Activated T-cell treated with anti-CD3 and anti-CD28 coated beads, Interleukin-2, amount 50 U/mL, for 48 hours (primary cell): ENCODE results near the gene ZNF774.
A peak's percentile ranks its signal among the peaks of the same experiment; 100 is the strongest.
"Not testable (repeated sequence)": the region's sequence is repeated elsewhere in the genome, so short reads cannot be mapped to it uniquely, and the experiment has no call there.

Experiments
- DNase-seq, 2 experiments: peaks; one replicate each; pipeline ENCODE4 v3.0.0-alpha.2; 2020

Gene ZNF774

DNA sequence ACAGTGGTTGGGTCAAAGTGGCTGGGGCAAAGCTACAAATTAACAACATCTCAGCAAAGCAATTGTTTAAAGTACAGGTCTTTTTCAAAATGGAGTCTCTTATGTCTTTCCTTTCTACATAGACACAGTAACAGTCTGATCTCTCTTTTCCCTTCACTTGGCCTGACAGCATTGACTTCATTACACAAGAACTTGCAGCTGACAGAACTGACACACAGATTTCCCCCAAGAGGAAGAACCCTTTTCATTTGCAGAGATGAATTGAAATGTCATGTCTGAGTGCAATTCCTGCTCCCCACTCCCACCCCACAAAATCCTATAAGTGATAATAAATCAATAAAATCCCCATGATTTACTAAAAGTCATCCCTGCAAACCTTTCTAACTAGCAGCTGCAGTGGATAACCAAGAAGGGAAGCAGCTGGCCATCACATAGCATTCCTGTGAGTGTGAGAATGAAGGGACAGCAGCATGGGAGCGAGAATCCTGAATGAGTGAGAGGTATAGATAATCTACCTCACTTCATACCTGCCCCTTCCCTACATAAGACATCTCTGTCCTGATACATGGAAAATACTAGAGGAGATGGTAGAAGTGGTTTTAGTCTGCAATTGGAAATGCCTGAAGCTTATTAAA, 4.5 kb upstream of the ZNF774 start:
- not testable (repeated sequence) for DNase-seq

DNA sequence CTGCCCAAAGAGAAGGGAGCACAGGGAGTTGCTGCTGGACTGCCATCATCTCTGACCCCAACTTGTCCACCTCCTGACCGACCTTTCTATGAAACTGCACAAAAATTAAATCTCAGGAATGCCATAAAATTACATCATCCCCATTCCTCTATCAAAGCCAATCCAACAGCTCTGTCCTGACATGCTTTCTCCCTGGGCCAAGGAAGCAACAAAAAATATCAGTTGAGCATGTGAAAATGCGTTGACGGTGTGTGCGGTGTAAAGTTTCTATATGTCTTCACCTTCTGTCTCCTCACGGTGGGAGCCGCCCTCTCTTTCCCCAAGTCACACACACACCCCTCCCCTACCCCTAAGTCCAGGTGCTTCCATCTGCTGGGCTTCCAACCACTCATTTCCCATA, 3.6 kb upstream of the ZNF774 start:
- DNase-seq = no peak

GRCh38 chr15:90349072-90349471, 3.0 kb upstream of the ZNF774 start:
- DNase-seq = no peak

DNA sequence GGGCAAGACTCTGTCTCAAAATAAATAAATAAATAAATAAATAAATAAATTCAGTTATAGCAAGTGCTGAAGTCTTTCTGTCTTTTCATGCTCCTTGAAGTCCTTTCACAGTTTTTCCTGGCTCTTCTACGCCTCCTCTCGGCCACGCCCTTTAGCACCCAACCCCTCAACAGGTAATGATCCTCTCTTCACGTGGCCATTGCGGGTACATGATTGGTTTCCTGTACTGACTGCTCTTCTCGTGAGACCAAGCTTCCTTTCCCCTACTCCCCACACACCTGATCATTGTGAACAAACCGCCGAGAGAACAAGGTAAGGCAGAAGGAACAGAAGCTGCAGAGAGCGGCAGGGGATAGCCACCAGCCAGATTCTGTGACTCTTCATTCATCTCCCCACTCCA, 2.3 kb upstream of the ZNF774 start:
- no peak for DNase-seq

DNA sequence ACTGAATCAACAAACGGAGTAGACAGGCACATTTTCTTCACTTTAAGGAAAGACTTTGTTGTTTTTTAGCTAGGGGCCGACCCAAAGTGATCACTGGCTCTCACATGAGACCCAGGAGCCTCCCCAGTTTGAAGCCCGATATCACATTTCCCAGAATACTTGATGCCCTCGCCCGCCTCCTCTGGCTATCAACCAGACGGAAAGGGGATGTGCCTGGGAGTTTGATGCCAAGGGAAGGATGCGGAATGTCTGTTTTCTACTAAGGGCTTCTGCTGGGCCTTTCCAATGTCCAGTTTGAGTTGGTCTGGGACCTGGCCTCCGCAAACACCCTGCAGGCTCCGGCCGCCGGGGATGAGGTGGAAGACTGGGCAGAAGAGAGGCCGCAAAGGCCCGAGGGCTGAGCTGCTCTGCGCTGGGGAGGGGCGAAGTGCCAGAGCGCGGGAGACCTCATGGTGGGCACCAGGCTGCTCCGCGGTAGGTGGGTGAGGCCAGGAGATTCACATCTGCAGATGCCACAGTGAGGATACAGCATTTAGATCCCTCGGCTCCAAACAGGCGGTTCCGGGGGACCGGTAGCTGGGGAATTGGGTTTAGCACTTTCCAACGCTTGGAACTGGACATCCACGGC, 491 bp upstream of the ZNF774 start:
- no peak for DNase-seq

GRCh38 chr15:90354986-90355385, 2.9 kb downstream of the ZNF774 start:
- DNase-seq = no peak

DNA sequence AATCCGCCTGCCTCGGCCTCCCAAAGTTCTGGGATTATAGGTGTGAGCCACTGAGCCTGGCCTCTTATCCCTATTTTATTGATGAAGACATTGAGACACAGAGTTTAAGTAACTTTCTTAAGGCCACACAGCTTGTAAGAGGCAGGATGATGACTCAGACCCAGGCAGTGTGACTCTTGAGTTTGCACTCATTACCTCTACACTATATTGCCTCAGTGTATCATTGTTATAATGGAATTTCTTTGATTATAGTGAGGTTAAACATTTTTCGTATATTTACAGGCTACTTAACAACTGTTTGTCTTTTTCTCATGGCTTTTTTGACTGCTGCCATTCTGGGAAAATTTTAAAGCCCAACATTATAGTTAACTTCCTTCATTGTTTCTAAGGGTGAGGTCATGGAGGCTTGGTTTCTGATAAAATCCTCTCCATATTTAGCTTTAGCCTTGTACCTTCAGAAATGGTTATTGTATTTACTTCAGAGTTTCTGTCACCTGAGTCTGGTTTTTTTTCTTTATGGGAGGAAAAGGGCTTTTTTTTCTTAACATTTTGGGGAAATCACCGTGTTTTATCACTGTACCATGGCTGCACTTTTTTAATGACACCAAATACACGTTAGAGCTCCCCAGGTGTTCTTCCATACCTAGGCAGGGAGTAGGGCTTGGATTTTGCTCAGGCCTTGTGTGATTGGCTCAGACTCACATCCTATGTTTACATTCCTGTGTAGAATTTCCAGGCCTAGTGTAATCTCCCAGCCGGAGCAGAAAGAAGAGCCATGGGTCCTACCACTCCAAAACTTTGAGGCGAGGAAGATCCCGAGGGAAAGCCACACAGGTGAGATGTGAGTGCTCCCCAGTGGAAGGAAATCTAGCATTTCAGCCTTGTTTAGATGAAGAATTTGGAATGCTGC, 6.3 kb downstream of the ZNF774 start:
- no peak for DNase-seq

DNA sequence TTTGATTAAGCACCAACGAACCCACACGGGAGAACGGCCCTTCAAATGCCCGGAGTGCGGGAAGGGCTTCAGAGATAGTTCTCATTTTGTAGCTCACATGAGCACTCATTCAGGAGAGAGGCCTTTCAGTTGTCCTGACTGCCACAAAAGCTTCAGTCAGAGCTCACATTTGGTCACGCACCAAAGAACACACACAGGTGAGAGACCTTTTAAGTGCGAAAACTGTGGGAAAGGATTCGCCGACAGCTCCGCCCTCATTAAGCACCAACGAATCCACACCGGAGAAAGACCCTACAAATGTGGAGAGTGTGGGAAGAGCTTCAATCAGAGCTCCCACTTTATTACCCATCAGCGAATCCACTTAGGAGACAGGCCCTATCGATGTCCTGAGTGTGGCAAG, 8.7 kb downstream of the ZNF774 start:
- no peak for DNase-seq

DNA sequence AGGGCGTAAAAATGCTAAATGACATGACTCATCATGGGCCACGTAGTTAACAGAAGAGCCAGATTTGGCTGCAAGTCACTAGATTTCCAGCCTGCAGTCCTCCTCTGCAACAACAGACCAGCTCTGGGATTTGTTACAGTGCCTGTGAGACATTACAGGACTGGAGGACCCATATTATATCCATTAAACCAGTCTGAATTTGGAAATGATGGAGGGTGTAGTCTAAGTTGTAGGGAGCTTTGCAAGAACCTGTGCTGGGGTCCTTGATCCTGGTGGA, 10.8 kb downstream of the ZNF774 start:
- DNase-seq = no peak

DNA sequence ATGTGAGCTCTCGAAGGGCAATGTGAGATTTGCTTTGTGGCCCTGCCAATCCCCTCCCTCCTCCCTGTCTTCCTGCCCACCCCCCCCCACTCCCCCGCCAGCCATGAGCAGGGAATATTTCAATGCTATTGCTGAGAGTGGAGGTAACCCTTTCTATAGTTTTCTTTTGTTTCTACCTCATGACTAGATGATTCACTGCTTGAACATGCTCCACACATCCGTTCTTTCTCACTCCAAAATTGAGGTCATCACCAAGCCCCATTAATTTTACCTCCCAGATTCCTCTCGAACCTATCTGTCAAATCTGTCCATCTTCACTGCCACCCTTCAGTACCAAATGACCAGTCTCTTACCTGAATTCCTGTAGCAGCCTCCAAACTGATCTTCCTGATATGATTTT, 12.2 kb downstream of the ZNF774 start:
- no peak for DNase-seq

DNA sequence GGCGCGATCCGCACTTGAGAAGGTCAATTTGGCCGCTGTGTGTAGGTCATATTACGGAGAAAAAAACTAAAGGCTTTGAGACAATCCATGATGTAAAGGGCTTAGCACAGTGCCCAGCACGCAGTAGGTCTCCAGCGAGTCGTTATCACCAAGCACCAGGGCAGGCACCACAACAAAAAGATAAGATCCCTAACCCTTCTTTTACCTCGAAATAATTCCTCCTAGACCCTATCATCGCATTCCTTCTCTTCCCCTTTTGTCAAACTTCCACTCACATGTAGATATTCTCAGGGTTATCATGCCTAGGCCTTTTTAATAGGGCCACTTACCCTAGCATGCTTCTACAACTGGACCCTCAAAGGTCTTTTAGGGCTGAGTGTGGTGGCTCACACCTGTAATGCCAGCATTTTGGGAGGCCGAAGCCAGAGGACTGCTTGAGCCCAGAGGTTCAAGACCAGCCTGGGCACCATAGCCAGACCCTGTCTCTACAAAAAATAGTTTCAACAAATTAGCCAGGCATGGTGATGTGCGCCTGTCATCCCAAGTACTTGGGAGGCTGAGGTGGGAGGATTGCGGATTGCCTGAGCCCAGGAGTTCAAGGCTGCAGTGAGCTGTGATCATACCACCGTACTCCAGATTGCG, 13.5 kb downstream of the ZNF774 start:
- no peak for DNase-seq

- DNase-seq = no peak
These were observed 15.5 kb downstream of the ZNF774 start for GRCh38 chr15:90367576-90367975.

- no peak for DNase-seq
These were observed 23.0 kb downstream of the ZNF774 start for GRCh38 chr15:90375071-90375470.

- DNase-seq = peak; percentile 60 to 66
These were observed 24.7 kb downstream of the ZNF774 start for GRCh38 chr15:90376789-90377188.

DNA sequence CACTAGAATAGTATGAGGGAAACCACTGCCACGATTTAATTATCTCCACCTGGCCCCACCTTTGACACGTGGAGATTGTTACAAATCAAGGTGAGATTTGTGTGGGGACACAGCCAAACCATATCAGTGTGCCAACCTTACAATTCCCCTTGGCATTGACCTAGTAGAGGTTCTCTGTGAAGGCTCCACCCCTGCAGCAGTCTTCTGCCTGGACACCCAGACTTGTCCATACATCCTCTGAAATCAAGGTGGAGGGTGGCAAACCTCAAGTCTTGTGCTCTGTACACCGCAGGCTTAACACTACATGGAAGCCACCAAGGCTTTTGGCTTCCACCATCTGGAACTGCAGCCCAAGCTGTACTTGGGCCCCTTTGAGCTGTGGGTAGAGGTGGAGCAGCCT, 27.2 kb downstream of the ZNF774 start:
- DNase-seq = no peak

DNA sequence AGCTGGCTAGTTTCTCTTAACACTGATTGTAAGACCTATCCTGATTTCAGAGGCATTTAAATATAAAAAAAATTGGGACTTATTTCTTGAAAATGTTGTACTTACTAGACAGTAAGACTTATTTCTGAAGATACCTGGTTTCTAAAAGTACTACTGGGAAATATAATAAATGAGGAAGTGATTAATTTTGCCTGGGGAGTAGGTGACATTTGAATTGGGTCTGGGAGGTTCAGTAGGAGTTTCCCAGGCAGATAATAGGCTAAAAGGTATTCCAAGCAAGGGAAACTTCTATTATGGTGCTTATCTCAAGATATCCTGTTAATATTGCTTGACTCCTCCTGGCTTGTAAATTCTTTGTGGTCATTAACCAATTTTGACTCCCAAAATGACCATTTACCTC, 29.4 kb downstream of the ZNF774 start:
- no peak for DNase-seq

DNA sequence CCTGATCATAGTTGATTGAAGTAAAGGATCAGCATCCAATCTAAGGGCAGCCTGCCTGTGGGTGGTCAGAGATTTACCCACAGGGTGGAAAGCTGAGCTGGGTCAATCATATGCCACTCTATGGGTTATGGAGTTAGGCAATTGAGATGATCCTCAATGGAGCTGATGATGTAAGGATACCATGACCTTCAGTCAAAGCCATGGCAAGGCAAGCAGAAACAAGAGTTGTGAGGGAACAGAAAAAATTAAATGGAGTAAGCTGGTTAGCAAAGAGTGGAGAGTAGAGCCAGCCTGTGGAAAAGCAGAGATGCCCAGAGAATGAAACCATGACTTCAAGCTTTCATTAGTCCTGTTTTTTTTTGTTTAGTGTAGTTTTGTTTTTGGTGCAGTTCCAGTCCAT, 30.2 kb downstream of the ZNF774 start:
- DNase-seq = no peak

DNA sequence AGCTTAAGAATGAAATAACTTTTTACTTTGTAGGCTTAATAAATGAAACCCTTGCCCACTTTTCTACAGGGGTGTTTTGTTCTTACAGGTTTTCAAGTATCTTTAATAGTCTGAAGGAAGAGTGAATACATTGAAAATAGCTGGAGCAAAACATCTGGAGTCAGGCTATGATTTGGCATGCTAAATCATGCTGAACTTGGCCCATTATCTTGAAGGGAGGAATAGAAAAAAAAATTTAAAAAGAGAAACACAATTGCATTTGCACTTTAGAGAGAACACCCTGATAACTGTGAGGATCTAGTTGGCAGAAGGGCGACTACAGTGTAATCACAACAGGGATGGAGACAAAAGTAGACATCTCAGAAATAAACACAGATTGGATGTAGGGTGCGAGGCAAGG, 34.1 kb downstream of the ZNF774 start:
- DNase-seq = no peak

- peak; percentile 98 to 99 for DNase-seq
These were observed 35.7 kb downstream of the ZNF774 start, which contains the start of gene IQGAP1 for GRCh38 chr15:90387534-90388461. Gene IQGAP1 (plus strand): TSS chr15:90388242. CDS start chr15:90388342, 100 bp downstream.

GRCh38 chr15:90388462-90389380, 36.6 kb downstream of the ZNF774 start:
- peak; percentile 71 to 75 for DNase-seq

GRCh38 chr15:90389513-90389912, 37.4 kb downstream of the ZNF774 start:
- DNase-seq = no peak
